ENCODE results near the gene PGC. TPM values are rescaled to one million over a fixed set of nuclear protein-coding genes. Genes with fewer than 3 reads are reported as not detected.

PGC gene
- total RNA-seq, 1 donor from 2014 or later: not detected

DNA sequence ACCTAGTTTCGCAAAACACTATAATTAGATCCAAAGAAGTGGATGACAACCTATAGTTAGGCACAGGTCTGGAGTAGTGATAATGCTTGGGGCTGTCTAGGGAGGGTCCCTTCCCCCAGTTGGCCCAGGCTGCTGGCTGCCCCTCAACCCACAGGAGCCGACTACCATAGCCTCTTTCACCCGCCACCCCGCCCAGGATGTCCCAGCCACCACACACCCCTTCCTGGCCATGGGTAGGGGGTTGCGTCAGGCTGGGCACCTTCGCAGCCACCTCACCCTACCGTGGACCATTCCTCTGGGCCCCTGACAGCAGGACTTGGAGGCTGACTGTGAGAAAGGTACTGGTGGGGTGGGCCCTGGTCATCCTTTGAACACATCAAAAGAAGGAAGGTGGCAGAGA is 20.3 kb downstream of the PGC start:
- Histone ChIP-seq H3K4me3 (no peak overlapping the region), H3K9me3 (replicated peaks) (no peaks in the 10 kb centered on the region), H3K36me3 (no peaks in the 10 kb centered on the region), H3K27me3 (ENCODE audit: low read depth) (no peaks in the 10 kb centered on the region), H3K27ac (replicated peaks) (peak overlapping the region; percentile 76), H3K4me1 (peaks cover 100% of the 10 kb centered on the region)
- TF ChIP-seq, protein P1, sequence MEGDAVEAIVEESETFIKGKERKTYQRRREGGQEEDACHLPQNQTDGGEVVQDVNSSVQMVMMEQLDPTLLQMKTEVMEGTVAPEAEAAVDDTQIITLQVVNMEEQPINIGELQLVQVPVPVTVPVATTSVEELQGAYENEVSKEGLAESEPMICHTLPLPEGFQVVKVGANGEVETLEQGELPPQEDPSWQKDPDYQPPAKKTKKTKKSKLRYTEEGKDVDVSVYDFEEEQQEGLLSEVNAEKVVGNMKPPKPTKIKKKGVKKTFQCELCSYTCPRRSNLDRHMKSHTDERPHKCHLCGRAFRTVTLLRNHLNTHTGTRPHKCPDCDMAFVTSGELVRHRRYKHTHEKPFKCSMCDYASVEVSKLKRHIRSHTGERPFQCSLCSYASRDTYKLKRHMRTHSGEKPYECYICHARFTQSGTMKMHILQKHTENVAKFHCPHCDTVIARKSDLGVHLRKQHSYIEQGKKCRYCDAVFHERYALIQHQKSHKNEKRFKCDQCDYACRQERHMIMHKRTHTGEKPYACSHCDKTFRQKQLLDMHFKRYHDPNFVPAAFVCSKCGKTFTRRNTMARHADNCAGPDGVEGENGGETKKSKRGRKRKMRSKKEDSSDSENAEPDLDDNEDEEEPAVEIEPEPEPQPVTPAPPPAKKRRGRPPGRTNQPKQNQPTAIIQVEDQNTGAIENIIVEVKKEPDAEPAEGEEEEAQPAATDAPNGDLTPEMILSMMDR (IDR thresholded peaks at IDR 0.05; ENCODE audit: borderline replicate concordance): no peak
- DNase-seq: no peak
- intact Hi-C loops (cut with micrococcal nuclease): no loop called here

DNA sequence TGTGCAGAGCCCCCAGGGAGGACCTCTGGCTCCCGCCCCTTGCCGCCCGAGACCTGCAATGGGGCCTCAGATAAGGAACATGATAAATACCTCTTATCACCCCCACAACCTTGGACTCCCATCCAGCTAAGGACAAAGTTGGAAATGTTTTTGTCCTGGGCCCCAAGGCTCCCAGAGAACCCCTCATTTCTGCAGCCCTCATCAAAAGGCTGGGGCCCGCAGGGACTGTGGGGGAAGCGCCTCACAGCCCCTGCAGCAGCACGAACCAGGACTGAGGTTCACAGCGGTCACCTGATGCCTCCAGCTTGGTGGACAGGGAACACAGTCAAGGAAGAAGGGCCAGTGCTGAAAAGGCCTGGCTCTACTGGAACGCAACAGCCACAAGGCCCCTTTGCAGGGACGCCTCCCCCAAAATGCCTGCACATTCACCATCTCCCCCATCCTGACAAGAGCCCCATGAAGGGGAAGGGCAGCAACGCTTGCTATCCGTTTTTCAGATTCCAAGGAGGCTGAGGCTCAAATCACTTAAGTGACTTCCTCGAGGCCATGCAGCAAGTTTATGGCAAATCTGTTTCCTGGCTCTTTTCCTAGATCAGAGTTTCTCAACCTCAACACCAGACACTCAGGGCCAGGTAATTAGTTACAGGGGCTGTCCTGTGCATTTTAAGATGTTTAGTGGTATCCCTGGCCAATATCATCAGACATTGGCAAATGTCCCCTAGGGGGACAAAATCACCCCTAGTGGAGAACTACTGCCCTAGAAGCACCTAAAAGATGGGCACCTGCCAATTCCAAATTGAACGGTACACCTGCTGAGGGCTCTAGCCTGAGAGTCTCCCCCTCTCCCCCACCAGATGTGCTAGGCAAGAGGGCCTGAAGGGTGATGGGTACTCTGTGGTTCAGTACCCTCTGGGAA is 22.4 kb downstream of the PGC start:
- Histone ChIP-seq H3K4me1 (peaks cover 100% of the 10 kb centered on the region), H3K4me3 (peak overlapping the region; percentile 43), H3K27ac (replicated peaks) (peak overlapping the region; percentile 85), H3K27me3 (ENCODE audit: low read depth) (no peaks in the 10 kb centered on the region), H3K36me3 (no peaks in the 10 kb centered on the region), H3K9me3 (replicated peaks) (no peaks in the 10 kb centered on the region)
- intact Hi-C loops (cut with micrococcal nuclease): no loop called here
- TF ChIP-seq, protein P1 (IDR thresholded peaks at IDR 0.05; ENCODE audit: borderline replicate concordance): no peak
- DNase-seq: no peak

DNA sequence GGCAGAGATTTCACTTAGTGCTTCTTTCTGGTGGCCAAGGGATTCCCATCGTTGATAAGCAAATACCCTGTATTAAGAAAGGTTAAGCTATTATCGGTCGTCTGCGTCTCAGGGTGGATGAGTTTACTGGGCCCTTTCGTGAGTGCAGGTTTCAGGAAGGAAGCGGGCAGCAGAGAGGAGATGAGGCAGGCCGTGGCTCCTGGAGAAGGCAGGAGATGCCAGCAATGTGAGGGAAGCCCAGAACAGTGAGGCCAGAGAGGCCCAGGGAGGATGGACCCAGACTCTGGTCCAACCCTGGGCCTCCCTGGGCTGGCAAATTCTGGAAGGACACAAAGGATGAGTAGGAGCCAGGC is 23.0 kb downstream of the PGC start:
- H3K4me3 ChIP-seq: peak overlapping the region; percentile 43
- DNase-seq: no peak
- H3K4me1 ChIP-seq: peaks cover 100% of the 10 kb centered on the region
- TF ChIP-seq, protein P1 (IDR thresholded peaks at IDR 0.05; ENCODE audit: borderline replicate concordance): no peak
- intact Hi-C loops (cut with micrococcal nuclease): no loop called here
- peak overlapping the region; percentile 85 for H3K27ac ChIP-seq (replicated peaks)
- no peaks in the 10 kb centered on the region for H3K27me3 ChIP-seq (ENCODE audit: low read depth)
- H3K9me3 ChIP-seq (replicated peaks): no peaks in the 10 kb centered on the region
- H3K36me3 ChIP-seq: no peaks in the 10 kb centered on the region

DNA sequence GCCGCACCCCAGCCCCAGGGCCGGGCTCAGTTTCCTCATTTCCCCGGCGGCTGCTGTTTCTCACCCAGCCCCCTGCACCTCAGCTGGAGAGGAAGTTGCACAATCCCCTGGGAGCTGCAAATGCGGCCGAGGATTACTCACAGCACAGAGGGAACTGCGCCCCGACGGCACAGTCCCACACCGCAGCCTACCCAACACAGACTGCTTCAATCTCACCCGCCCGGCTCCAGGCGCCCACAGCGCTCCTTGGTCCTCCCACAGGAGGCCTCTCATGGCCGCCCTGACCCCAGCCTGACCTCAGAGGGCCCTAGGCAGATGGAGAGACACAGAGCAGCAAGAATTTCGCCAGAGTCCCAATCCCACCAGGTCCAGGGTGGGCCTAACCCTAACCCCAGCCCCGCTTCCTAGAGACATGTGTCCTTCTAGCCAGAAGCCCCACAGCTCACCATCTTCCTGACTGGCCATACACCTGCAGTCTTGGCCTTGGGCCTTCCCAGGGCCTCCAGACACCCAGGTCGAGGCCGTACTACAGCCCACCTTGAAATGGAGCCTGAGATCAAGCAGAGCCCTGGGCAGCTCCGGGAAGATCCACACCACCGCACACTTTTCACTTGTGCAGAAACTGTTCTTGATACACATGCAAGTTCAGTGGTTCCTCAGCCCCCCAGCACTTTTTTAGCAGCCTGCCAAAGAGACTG is 23.5 kb downstream of the PGC start:
- peak overlapping the region; percentile 85 for H3K27ac ChIP-seq (replicated peaks)
- DNase-seq: peak; percentile 84
- no peaks in the 10 kb centered on the region for H3K27me3 ChIP-seq (ENCODE audit: low read depth)
- intact Hi-C loops (cut with micrococcal nuclease): no loop called here
- H3K36me3 ChIP-seq: no peaks in the 10 kb centered on the region
- H3K4me3 ChIP-seq: peak overlapping the region; percentile 43
- peaks cover 100% of the 10 kb centered on the region for H3K4me1 ChIP-seq
- TF ChIP-seq, protein P1 (IDR thresholded peaks at IDR 0.05; ENCODE audit: borderline replicate concordance): peak; percentile 31
- no peaks in the 10 kb centered on the region for H3K9me3 ChIP-seq (replicated peaks)

DNA sequence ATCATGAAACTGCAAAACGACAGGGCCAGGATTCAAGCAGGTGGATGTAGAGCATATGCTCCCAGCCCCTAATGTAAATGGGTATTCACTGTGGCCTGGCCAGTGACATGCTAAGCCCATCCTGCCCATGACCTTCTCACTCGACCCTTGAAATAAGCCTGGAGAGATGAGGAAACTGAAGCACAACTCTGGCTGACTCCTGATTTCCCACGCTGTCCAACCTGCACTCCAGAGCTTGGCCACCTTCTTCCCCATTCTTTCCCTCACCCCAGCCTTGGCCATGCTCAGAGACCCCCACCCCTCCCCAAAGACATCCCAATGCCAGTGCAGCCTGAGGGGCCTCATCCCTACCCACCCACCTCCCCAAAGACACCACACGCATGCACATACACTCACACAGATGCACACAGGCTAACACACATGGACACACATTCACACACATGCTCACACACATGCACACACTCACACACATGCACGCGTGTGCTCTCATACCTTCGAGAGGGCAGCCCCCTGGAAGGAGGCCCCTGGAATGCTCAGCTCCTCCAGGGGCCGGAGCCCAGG is 24.1 kb downstream of the PGC start:
- intact Hi-C loops (cut with micrococcal nuclease): no loop called here

More for the DNA sequence above, 24.1 kb downstream of the PGC start:
- Histone ChIP-seq H3K4me3 (peak overlapping the region; percentile 43), H3K36me3 (no peaks in the 10 kb centered on the region), H3K27me3 (ENCODE audit: low read depth) (no peaks in the 10 kb centered on the region), H3K4me1 (peaks cover 100% of the 10 kb centered on the region), H3K9me3 (replicated peaks) (no peaks in the 10 kb centered on the region), H3K27ac (replicated peaks) (peak overlapping the region; percentile 85)
- DNase-seq: no peak
- TF ChIP-seq, protein P1 (IDR thresholded peaks at IDR 0.05; ENCODE audit: borderline replicate concordance): no peak

Data from left ventricle myocardium inferior (tissue), 1 donor.